SU-DHL-6 (cell line): ENCODE data around the gene GLYATL1.

Experiments
- H2AFZ ChIP-seq: fragments of 200-600 bp; sonication (generic); 2 replicates; pipeline ENCODE4 v1.6.1; 2014; ENCODE audit warnings: low read depth, mild to moderate bottlenecking, moderate library complexity, mixed read lengths, antibody characterized with exemption, low read length; ENCODE audit not compliant: severe bottlenecking
- H3F3A ChIP-seq: fragments of 200-600 bp; shearing (Covaris generic); 2 replicates; pipeline ENCODE4 v1.6.0; 2016; ENCODE audit warnings: antibody characterized with exemption, mild to moderate bottlenecking; ENCODE audit not compliant: insufficient read depth
- H3K27ac ChIP-seq: fragments of 200-600 bp; sonication (generic); 2 replicates; pipeline ENCODE4 v1.5.1; 2016; ENCODE audit warnings: low read depth, mild to moderate bottlenecking, low read length, moderate library complexity, mixed read lengths
- H3K27me3 ChIP-seq: fragments of 200-600 bp; sonication (generic), shearing (Covaris generic); 2 replicates; pipeline ENCODE4 v1.6.0; 2014; ENCODE audit warnings: mild to moderate bottlenecking, low read length
- H3K36me3 ChIP-seq: fragments of 200-600 bp; sonication (generic); 2 replicates; pipeline ENCODE4 v1.6.1; 2014; ENCODE audit warnings: mild to moderate bottlenecking, low read length, mixed read lengths
- H3K4me2 ChIP-seq: fragments of 300-600, 200-600 bp; shearing (Covaris generic), sonication (generic); 2 replicates; pipeline ENCODE4 v1.6.0; 2014; ENCODE audit warnings: low read length, low read depth, mild to moderate bottlenecking; ENCODE audit not compliant: poor library complexity, severe bottlenecking
- H3K4me3 ChIP-seq: fragments of 200-600 bp; sonication (generic); 2 replicates; pipeline ENCODE4 v1.5.1; 2014; ENCODE audit warnings: antibody characterized with exemption, low read length, mild to moderate bottlenecking, mixed read lengths; ENCODE audit not compliant: insufficient read depth, poor library complexity, severe bottlenecking
- H3K79me2 ChIP-seq: fragments of 200-600 bp; sonication (generic); 2 replicates; pipeline ENCODE4 v1.6.1; 2014; ENCODE audit warnings: mild to moderate bottlenecking, low read length, moderate library complexity; ENCODE audit not compliant: insufficient read depth
- H3K9ac ChIP-seq: fragments of 200-600 bp; sonication (generic); 2 replicates; pipeline ENCODE4 v1.7.0; 2014; ENCODE audit warnings: mild to moderate bottlenecking, low read length
- H3K9me2 ChIP-seq: fragments of 200-600 bp; sonication (generic); replicated peaks from 2 replicates; pipeline ENCODE4 v1.6.1; 2014; ENCODE audit warnings: low read length; ENCODE audit not compliant: insufficient read depth
- H3K9me3 ChIP-seq: fragments of 200-600 bp; sonication (generic); 2 replicates; pipeline ENCODE4 v1.6.1; 2014; ENCODE audit warnings: low read length, mixed read lengths; ENCODE audit not compliant: insufficient read depth
- H4K20me1 ChIP-seq: fragments of 200-600 bp; sonication (generic); 2 replicates; pipeline ENCODE4 v1.6.1; 2014; ENCODE audit warnings: low read depth, mild to moderate bottlenecking, antibody characterized with exemption, low read length, moderate library complexity, mixed read lengths
- CTCF ChIP-seq: fragments of 200-600 bp; sonication (generic); IDR thresholded peaks from one replicate; pipeline ENCODE4 v1.5.1; 2017; ENCODE audit warnings: antibody characterized with exemption, mild to moderate bottlenecking, low read length, moderate library complexity; ENCODE audit not compliant: insufficient read depth, poor library complexity, severe bottlenecking
- EZH2phosphoT487 ChIP-seq: fragments of 200-600 bp; sonication (generic), shearing (Covaris generic); conservative IDR thresholded peaks from 2 replicates; pipeline ENCODE4 v1.6.1; 2018; ENCODE audit warnings: mild to moderate bottlenecking, antibody characterized with exemption, low read length, moderate library complexity, mixed read lengths

Gene GLYATL1

DNA sequence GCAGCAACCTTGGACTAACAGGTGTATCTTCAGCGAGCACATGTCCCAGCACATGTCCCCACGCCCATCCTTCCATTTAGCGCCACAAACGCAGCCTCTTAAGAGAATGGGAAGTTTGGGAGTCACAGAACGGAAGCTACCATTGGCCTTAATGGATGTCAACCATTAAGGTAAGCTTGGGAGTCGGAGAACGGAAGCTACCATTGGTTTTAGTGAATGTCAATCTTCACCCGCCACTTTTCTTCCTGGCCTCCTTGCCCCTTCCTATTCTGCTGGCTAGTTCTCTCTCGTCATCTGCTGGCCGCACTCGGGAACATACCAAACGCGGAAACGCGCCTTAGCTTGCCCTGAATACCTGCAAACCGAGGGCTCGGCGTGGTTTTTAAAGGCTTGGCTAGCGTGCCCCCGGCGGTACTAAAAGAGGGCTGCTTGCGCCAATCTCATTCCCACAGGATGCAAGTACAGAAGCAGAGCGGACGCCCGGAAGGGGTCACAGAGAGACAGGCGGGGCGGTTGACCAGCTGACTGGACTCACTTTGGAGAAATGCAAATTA is 24.3 kb downstream of the GLYATL1 start:
- no peak overlapping the region for H3K4me3 ChIP-seq

DNA sequence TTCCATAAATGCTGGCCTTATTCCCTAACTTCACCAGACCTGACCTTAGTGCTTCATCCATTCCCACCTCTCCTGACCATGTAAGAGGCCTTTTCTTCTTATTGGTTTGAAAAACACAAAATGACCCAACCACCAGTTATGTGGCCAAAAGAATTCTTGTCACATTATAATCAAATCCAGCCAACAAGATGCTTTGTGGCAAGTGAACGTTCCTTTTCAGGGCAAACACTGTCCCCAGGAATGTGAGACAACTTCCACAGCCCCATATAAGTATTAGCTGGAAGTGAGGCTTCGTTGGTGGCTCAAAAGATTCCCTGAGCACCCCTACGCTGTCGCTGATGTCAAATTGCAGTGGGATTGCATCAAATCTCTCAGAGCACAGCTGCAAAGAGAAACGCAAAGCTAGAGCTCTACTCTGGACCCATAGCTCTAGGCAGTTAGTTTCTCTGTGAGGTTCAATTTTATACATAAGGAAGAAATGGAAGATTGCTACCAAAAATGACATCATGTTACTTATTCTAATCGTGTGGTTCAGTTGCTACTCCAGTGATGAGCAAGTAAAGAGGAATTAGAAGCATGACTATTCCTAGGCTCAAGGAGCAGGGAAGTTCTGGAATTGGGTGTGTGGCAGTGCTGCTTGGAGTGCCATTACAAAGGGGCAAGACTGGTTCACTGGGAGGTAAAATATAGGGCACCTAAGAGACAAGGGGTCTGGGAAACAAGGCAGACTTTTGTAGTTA is 26.1 kb downstream of the GLYATL1 start:
- Histone ChIP-seq H3K9me3 (no peaks in the 10 kb centered on the region), H3K36me3 (no peaks in the 10 kb centered on the region), H3K4me3 (no peak overlapping the region), H3K79me2 (no peaks in the 10 kb centered on the region), H3K27ac (no peak overlapping the region), H3K9ac (no peak overlapping the region), H2AFZ (no peak overlapping the region), H3K9me2 (no peaks in the 10 kb centered on the region), H3K27me3 (no peaks in the 10 kb centered on the region), H3F3A (no peaks in the 10 kb centered on the region), H3K4me2 (no peak overlapping the region), H4K20me1 (no peaks in the 10 kb centered on the region)
- TF ChIP-seq CTCF, result no peak
- no peak for TF ChIP-seq EZH2phosphoT487

More for the DNA sequence above, 24.3 kb downstream of the GLYATL1 start:
- H3K27me3 ChIP-seq, result no peaks in the 10 kb centered on the region
- H3K9ac ChIP-seq, result no peak overlapping the region
- no peak overlapping the region for H3K27ac ChIP-seq
- no peaks in the 10 kb centered on the region for H3K9me2 ChIP-seq
- H2AFZ ChIP-seq, result no peak overlapping the region
- no peaks in the 10 kb centered on the region for H3F3A ChIP-seq
- H4K20me1 ChIP-seq, result no peaks in the 10 kb centered on the region
- H3K4me2 ChIP-seq, result no peak overlapping the region
- no peaks in the 10 kb centered on the region for H3K36me3 ChIP-seq
- TF ChIP-seq CTCF (no peak), EZH2phosphoT487 (no peak)
- H3K9me3 ChIP-seq, result no peaks in the 10 kb centered on the region
- H3K79me2 ChIP-seq, result no peaks in the 10 kb centered on the region

- H2AFZ ChIP-seq, result no peak overlapping the region
- no peaks in the 10 kb centered on the region for H3K36me3 ChIP-seq
- H3K4me2 ChIP-seq, result no peak overlapping the region
- no peaks in the 10 kb centered on the region for H3K9me2 ChIP-seq
- no peak overlapping the region for H3K9ac ChIP-seq
- no peaks in the 10 kb centered on the region for H4K20me1 ChIP-seq
- TF ChIP-seq CTCF (no peak), EZH2phosphoT487 (no peak)
- no peak overlapping the region for H3K27ac ChIP-seq
- no peaks in the 10 kb centered on the region for H3K79me2 ChIP-seq
- no peaks in the 10 kb centered on the region for H3K27me3 ChIP-seq
- no peak overlapping the region for H3K4me3 ChIP-seq
- H3K9me3 ChIP-seq, result no peaks in the 10 kb centered on the region
- no peaks in the 10 kb centered on the region for H3F3A ChIP-seq
These were observed 29.0 kb downstream of the GLYATL1 start for GRCh38 chr11:58968251-58968711.
